GM06990 (cell line): ENCODE results near the gene MAD1L1.

Source experiments
- DNase-seq: peaks from one replicate; pipeline ENCODE4 v3.0.0-alpha.2; 2011; ENCODE audit not compliant: insufficient read length; ENCODE audit errors: extremely low read depth
- H3K27me3 ChIP-seq: replicated peaks from 2 replicates; pipeline ENCODE4 v1.6.0; 2011; ENCODE audit warnings: low read length; ENCODE audit not compliant: control insufficient read depth, insufficient read depth
- H3K36me3 ChIP-seq: 2 replicates; pipeline ENCODE4 v1.5.1; 2011; ENCODE audit warnings: low read length; ENCODE audit not compliant: control insufficient read depth, insufficient read depth
- H3K4me3 ChIP-seq: replicated peaks from 2 replicates; pipeline ENCODE4 v1.5.1; 2011; ENCODE audit warnings: low read depth, mild to moderate bottlenecking, control low read depth, low read length
- CTCF ChIP-seq: IDR thresholded peaks from 2 replicates; pipeline ENCODE4 v1.5.1; 2011; ENCODE audit warnings: low read length, control low read depth, mild to moderate bottlenecking, inconsistent platforms; ENCODE audit not compliant: insufficient read depth, poor library complexity, severe bottlenecking

MAD1L1 gene

GRCh38 chr7:2069472-2069860, 163.3 kb downstream of the MAD1L1 start:
- no peaks in the 10 kb centered on the region for H3K27me3 ChIP-seq
- no peak for DNase-seq
- peaks cover 29% of the 10 kb centered on the region for H3K36me3 ChIP-seq
- H3K4me3 ChIP-seq, result no peak overlapping the region
- no peak for TF ChIP-seq CTCF

- TF ChIP-seq CTCF, result no peak
These were observed 163.9 kb downstream of the MAD1L1 start for GRCh38 chr7:2068693-2069471.

GRCh38 chr7:2066251-2066919, 166.4 kb downstream of the MAD1L1 start:
- no peak for TF ChIP-seq CTCF
- peaks cover 28% of the 10 kb centered on the region for H3K36me3 ChIP-seq
- no peak for DNase-seq

More at GRCh38 chr7:2068693-2069471, 163.9 kb downstream of the MAD1L1 start:
- Histone ChIP-seq H3K4me3 (no peak overlapping the region), H3K27me3 (no peaks in the 10 kb centered on the region), H3K36me3 (peaks cover 27% of the 10 kb centered on the region)
- no peak for DNase-seq

GRCh38 chr7:2065528-2065927, 167.2 kb downstream of the MAD1L1 start:
- Histone ChIP-seq H3K27me3 (no peaks in the 10 kb centered on the region), H3K36me3 (peaks cover 28% of the 10 kb centered on the region), H3K4me3 (no peak overlapping the region)
- TF ChIP-seq CTCF, result no peak
- DNase-seq, result no peak

More at GRCh38 chr7:2066251-2066919, 166.4 kb downstream of the MAD1L1 start:
- Histone ChIP-seq H3K27me3 (no peaks in the 10 kb centered on the region), H3K4me3 (no peak overlapping the region)

GRCh38 chr7:2063563-2064260, 169.0 kb downstream of the MAD1L1 start:
- H3K36me3 ChIP-seq, result peaks cover 25% of the 10 kb centered on the region
- H3K27me3 ChIP-seq, result no peaks in the 10 kb centered on the region
- no peak for DNase-seq
- no peak overlapping the region for H3K4me3 ChIP-seq
- no peak for TF ChIP-seq CTCF
